Parathyroid adenoma (tissue), 2 donors: ENCODE results near the gene WNT10A.

Experiments used
- H2AFZ ChIP-seq: fragments of 300-600 bp; sonication (generic); one replicate; pipeline ENCODE4 v1.7.0; 2017; ENCODE audit warnings: antibody characterized with exemption, mild to moderate bottlenecking
- H3K27ac ChIP-seq: fragments of 300-600 bp; sonication (generic); one replicate; pipeline ENCODE4 v1.7.0; 2017
- H3K27me3 ChIP-seq: fragments of 300-600 bp; sonication (generic); one replicate; pipeline ENCODE4 v1.7.0; 2017; ENCODE audit warnings: low read length; ENCODE audit not compliant: control insufficient read depth, insufficient read depth
- H3K36me3 ChIP-seq: fragments of 300-600 bp; sonication (generic); one replicate; pipeline ENCODE4 v1.7.0; 2017; ENCODE audit warnings: low read length; ENCODE audit not compliant: control insufficient read depth, insufficient read depth
- H3K4me1 ChIP-seq: fragments of 300-600 bp; sonication (generic); one replicate; pipeline ENCODE4 v1.7.0; 2017; ENCODE audit warnings: control low read depth
- H3K4me2 ChIP-seq: fragments of 300-600 bp; sonication (generic); one replicate; pipeline ENCODE4 v1.7.0; 2017; ENCODE audit warnings: low read length
- H3K4me3 ChIP-seq: fragments of 300-600 bp; sonication (generic); one replicate; pipeline ENCODE4 v1.7.0; 2017; ENCODE audit warnings: low read depth, low read length
- H3K79me2 ChIP-seq: fragments of 300-600 bp; sonication (generic); one replicate; pipeline ENCODE4 v1.7.0; 2017; ENCODE audit warnings: control low read depth
- H3K9ac ChIP-seq: fragments of 300-600 bp; sonication (generic); one replicate; pipeline ENCODE4 v1.7.0; 2017; ENCODE audit warnings: mild to moderate bottlenecking
- H3K9me3 ChIP-seq: fragments of 300-600 bp; sonication (generic); one replicate; pipeline ENCODE4 v1.7.0; 2017; ENCODE audit warnings: low read length; ENCODE audit not compliant: control insufficient read depth
- TF ChIP-seq, protein P1 (sequence below): fragments of 300-600 bp; sonication (generic); IDR thresholded peaks from one replicate; pipeline ENCODE4 v1.7.0; 2017; ENCODE audit warnings: antibody characterized with exemption, mild to moderate bottlenecking
- donor health status: primary hyperparathyroidism.

WNT10A gene

GRCh38 chr2:218871345-218872302 lies 9.0 kb upstream of the WNT10A start:
- peak overlapping the region; percentile 36 for H3K4me2 ChIP-seq
- TF ChIP-seq, protein P1, sequence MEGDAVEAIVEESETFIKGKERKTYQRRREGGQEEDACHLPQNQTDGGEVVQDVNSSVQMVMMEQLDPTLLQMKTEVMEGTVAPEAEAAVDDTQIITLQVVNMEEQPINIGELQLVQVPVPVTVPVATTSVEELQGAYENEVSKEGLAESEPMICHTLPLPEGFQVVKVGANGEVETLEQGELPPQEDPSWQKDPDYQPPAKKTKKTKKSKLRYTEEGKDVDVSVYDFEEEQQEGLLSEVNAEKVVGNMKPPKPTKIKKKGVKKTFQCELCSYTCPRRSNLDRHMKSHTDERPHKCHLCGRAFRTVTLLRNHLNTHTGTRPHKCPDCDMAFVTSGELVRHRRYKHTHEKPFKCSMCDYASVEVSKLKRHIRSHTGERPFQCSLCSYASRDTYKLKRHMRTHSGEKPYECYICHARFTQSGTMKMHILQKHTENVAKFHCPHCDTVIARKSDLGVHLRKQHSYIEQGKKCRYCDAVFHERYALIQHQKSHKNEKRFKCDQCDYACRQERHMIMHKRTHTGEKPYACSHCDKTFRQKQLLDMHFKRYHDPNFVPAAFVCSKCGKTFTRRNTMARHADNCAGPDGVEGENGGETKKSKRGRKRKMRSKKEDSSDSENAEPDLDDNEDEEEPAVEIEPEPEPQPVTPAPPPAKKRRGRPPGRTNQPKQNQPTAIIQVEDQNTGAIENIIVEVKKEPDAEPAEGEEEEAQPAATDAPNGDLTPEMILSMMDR: no peak
- H2AFZ ChIP-seq: peak overlapping the region; percentile 56
- peaks cover 9% of the 10 kb centered on the region for H3K4me1 ChIP-seq
- H3K4me3 ChIP-seq: no peak overlapping the region
- H3K79me2 ChIP-seq: no peaks in the 10 kb centered on the region
- no peak overlapping the region for H3K9ac ChIP-seq
- H3K36me3 ChIP-seq: no peaks in the 10 kb centered on the region
- H3K27me3 ChIP-seq: no peaks in the 10 kb centered on the region
- H3K27ac ChIP-seq: no peak overlapping the region
- H3K9me3 ChIP-seq: no peaks in the 10 kb centered on the region

DNA sequence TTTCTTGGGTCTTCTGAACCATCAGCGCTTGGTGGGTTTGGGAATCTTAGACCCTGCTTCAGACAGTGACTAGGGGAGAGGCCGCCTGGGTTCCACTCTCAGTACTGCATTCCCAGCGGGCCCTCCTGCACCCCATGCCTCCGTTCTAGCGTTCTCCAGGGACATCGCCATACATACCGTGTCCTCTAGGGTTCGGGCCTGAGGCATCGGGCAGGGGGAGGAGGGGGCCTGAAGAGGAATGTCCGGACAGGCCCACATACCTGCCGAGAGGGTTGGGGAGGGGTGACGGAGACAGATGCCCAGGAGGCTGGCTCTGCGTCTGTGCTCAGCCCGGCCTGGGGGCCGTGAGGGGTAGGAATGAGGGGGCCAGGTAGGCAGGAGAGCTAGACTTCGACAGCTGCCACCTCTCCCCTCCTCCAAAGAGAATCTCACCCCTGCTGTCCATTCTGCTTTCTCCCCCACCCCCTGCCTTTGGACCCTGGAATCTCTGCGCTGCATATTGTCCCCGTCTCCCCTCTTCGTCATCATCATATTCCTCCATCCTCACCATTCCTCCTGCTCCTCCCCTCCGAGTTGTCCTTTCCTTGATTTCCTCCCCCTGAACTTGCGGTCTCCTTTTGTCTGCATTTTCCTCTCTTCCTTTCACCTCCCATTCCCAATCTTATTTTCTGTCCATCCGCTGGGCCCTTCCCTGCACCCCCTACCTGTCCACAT lies 7.8 kb upstream of the WNT10A start:
- Histone ChIP-seq H3K4me1 (peaks cover 9% of the 10 kb centered on the region), H3K27ac (no peak overlapping the region), H3K9ac (no peak overlapping the region), H3K36me3 (no peaks in the 10 kb centered on the region), H3K4me3 (no peak overlapping the region), H3K27me3 (peaks cover 3% of the 10 kb centered on the region), H3K79me2 (no peaks in the 10 kb centered on the region), H2AFZ (peak overlapping the region; percentile 74), H3K9me3 (no peaks in the 10 kb centered on the region), H3K4me2 (no peak overlapping the region)
- TF ChIP-seq, protein P1: no peak

- TF ChIP-seq, protein P1: no peak
Observed at GRCh38 chr2:218873359-218874194, 7.1 kb upstream of the WNT10A start.

GRCh38 chr2:218875692-218876246 lies 4.9 kb upstream of the WNT10A start:
- no peaks in the 10 kb centered on the region for H3K79me2 ChIP-seq
- no peak overlapping the region for H3K27ac ChIP-seq
- H3K27me3 ChIP-seq: peaks cover 13% of the 10 kb centered on the region
- no peaks in the 10 kb centered on the region for H3K9me3 ChIP-seq
- no peak overlapping the region for H2AFZ ChIP-seq
- H3K4me3 ChIP-seq: no peak overlapping the region
- peaks cover 16% of the 10 kb centered on the region for H3K4me1 ChIP-seq
- H3K4me2 ChIP-seq: no peak overlapping the region
- no peaks in the 10 kb centered on the region for H3K36me3 ChIP-seq
- TF ChIP-seq, protein P1: no peak
- H3K9ac ChIP-seq: no peak overlapping the region

More at GRCh38 chr2:218873359-218874194, 7.1 kb upstream of the WNT10A start:
- Histone ChIP-seq H2AFZ (peak overlapping the region; percentile 74), H3K9ac (no peak overlapping the region), H3K27me3 (peaks cover 3% of the 10 kb centered on the region), H3K4me1 (peaks cover 9% of the 10 kb centered on the region), H3K36me3 (no peaks in the 10 kb centered on the region), H3K27ac (no peak overlapping the region), H3K4me2 (no peak overlapping the region), H3K9me3 (no peaks in the 10 kb centered on the region), H3K79me2 (no peaks in the 10 kb centered on the region), H3K4me3 (no peak overlapping the region)
